Mucosa of descending colon (tissue), 3 donors: Measurements from ENCODE around the gene CRADD. TPM values are rescaled to one million over a fixed set of nuclear protein-coding genes. Genes with fewer than 3 reads are reported as not detected.

Experiments
- ATAC-seq: fragments of 200-7000 bp; cut with Tn5 transposase; one replicate; pipeline ENCODE4 v1.9.1; 2020; ENCODE audit warnings: mild to moderate bottlenecking, moderate library complexity
- DNase-seq, 3 donors: peaks; one replicate each; pipeline ENCODE4 v3.0.0-alpha.2; 2020
- H3K36me3 ChIP-seq: fragments of 200-600 bp; one replicate; pipeline ENCODE4 v1.8.0; 2021; ENCODE audit warnings: low read depth, mild to moderate bottlenecking
- H3K4me1 ChIP-seq: fragments of 200-600 bp; one replicate; pipeline ENCODE4 v1.8.0; 2021; ENCODE audit warnings: low read depth, mild to moderate bottlenecking
- H3K4me3 ChIP-seq: fragments of 200-600 bp; one replicate; pipeline ENCODE4 v1.8.0; 2021; ENCODE audit warnings: mild to moderate bottlenecking
- H3K9me3 ChIP-seq: fragments of 200-600 bp; one replicate; pipeline ENCODE4 v1.8.0; 2021; ENCODE audit warnings: mild to moderate bottlenecking
- intact Hi-C, 2 donors: fragments of 100-400 bp; cut with DNase I in 1 of 2; cut with micrococcal nuclease in 1 of 2; formaldehyde crosslinking; loops; one replicate each; pipeline versions ENCODE4 v1.11.0 to v1.11.1; 2022; cut with DNase I, micrococcal nuclease
- total RNA-seq, 3 donors: library from RNA; stranded (reverse); fragmentation: NEBNext Ultra II Directional in 2 of 3; extraction: Animal tissue kit (Norgen Biotek cat#: 25700) in 2 of 3; gene quantifications; one replicate each; pipeline versions ENCODE4 v1.2.1 to v1.2.4, GENCODE V29; 2021 to 2023
- TF ChIP-seq, protein P1 (sequence below): fragments of 200-600 bp; IDR thresholded peaks from one replicate; pipeline ENCODE4 v1.8.0; 2022; ENCODE audit warnings: antibody characterized with exemption, mild to moderate bottlenecking
- donor health status: DM: no; HTN: no; CAD: no; lungs with moderate emphysema.
- donor health status: DM: no; HTN: no; CAD: no.
- donor health status: DM: no; HTN: yes; CAD: no.

The CRADD gene
- total RNA-seq, 3 donors from 2014 or later: 18.4 to 27.9 (median 22.7) TPM

DNA sequence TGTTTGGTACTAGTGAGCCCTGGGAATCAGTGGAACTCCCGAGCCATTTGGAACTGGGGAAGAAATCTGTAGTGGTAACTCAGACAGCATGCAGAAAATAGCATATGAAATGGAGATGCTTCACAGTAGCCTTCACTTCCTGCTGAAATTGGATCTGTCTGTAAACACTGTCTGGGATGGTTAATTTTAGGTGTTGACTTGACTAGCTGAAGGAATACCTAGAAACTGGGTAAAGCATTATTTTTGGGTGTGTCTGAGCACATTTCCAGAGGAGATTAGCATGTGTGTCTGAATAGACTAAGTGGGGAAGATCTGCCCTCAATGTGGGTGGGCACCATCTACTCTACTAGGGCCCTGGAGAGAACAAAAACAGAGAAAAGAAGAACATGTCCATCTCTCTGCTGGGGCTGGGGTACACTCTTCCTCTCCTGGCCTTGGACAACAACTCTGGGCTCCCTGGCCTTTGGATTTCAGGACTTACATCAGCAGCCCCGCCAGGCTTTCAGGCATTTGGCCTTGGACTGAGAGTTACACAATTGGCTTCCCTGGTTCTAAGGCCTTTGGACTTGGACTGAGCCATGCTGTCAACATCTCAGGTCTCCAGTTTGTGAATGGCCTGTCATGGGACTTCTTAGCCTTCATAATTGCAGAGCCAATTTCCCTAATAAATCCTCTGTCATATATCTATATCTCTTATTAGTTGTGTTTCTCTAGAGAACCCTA, 14.0 kb upstream of the CRADD start:
- ATAC-seq: no peak
- no peak overlapping the region for H3K4me3 ChIP-seq
- H3K9me3 ChIP-seq: no peaks in the 10 kb centered on the region
- no peaks in the 10 kb centered on the region for H3K36me3 ChIP-seq
- intact Hi-C loops: no loop called here
- no peak for DNase-seq
- TF ChIP-seq, protein P1, sequence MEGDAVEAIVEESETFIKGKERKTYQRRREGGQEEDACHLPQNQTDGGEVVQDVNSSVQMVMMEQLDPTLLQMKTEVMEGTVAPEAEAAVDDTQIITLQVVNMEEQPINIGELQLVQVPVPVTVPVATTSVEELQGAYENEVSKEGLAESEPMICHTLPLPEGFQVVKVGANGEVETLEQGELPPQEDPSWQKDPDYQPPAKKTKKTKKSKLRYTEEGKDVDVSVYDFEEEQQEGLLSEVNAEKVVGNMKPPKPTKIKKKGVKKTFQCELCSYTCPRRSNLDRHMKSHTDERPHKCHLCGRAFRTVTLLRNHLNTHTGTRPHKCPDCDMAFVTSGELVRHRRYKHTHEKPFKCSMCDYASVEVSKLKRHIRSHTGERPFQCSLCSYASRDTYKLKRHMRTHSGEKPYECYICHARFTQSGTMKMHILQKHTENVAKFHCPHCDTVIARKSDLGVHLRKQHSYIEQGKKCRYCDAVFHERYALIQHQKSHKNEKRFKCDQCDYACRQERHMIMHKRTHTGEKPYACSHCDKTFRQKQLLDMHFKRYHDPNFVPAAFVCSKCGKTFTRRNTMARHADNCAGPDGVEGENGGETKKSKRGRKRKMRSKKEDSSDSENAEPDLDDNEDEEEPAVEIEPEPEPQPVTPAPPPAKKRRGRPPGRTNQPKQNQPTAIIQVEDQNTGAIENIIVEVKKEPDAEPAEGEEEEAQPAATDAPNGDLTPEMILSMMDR: no peak
- no peaks in the 10 kb centered on the region for H3K4me1 ChIP-seq

DNA sequence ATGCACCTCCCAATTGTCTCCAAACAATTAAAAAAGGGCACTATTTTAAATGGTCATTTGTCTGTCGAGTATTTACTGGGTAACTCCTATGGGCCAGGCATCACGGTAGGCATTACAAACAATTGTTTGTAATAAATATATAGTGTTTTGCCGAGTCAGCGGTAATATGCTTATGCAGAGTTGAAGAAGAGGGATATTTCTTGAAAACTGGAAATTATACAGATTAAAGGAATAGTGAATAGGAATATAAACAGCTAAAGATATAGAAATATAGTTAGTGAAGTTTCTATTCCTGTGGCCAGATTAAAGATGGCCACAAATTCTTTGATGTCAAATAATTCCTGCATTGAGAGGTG, 13.5 kb upstream of the CRADD start:
- intact Hi-C loops: no loop called here
- no peak for ATAC-seq
- TF ChIP-seq, protein P1: no peak
- DNase-seq: no peak
- Histone ChIP-seq H3K9me3 (no peaks in the 10 kb centered on the region), H3K36me3 (no peaks in the 10 kb centered on the region), H3K4me1 (no peaks in the 10 kb centered on the region), H3K4me3 (no peak overlapping the region)

- Histone ChIP-seq H3K4me3 (no peak overlapping the region), H3K9me3 (no peaks in the 10 kb centered on the region), H3K4me1 (no peaks in the 10 kb centered on the region), H3K36me3 (no peaks in the 10 kb centered on the region)
- intact Hi-C loops: no loop called here
- DNase-seq (no peak), ATAC-seq (no peak)
- TF ChIP-seq, protein P1: no peak
These were observed 12.5 kb upstream of the CRADD start for GRCh38 chr12:93664573-93665138.

- no peak for DNase-seq
- no peaks in the 10 kb centered on the region for H3K9me3 ChIP-seq
- no peaks in the 10 kb centered on the region for H3K4me1 ChIP-seq
- intact Hi-C loops: no loop called here
- no peak overlapping the region for H3K4me3 ChIP-seq
- TF ChIP-seq, protein P1: no peak
- ATAC-seq: no peak
- H3K36me3 ChIP-seq: no peaks in the 10 kb centered on the region
These were observed 9.5 kb upstream of the CRADD start for GRCh38 chr12:93667672-93668071.

GRCh38 chr12:93668919-93669418, 8.2 kb upstream of the CRADD start:
- TF ChIP-seq, protein P1: no peak
- Histone ChIP-seq H3K36me3 (no peaks in the 10 kb centered on the region), H3K4me1 (no peaks in the 10 kb centered on the region), H3K4me3 (no peak overlapping the region), H3K9me3 (no peaks in the 10 kb centered on the region)
- DNase-seq: no peak
- ATAC-seq: no peak
- intact Hi-C loops: no loop called here
